HEK293 (cell line): ENCODE measurements around the gene PDE8B.

Experiments
- CTCF ChIA-PET: fragments of 350-600 bp; formaldehyde crosslinking; extraction: SDS; loops from one replicate; lab custom pipeline; 2021; ENCODE audit warnings: antibody characterized with exemption; lab: Yijun Ruan, JAX
- POLR2A ChIA-PET: fragments of 300-600 bp; formaldehyde crosslinking; extraction: SDS; loops from one replicate; lab custom pipeline; 2020; ENCODE audit warnings: antibody characterized with exemption, inconsistent platforms; lab: Yijun Ruan, JAX
- H3K27ac ChIP-seq: fragments of 200-500 bp; sonication (Bioruptor generic); 2 replicates; pipeline ENCODE4 v1.5.1; 2014; ENCODE audit warnings: low read depth, low read length, control low read depth, inconsistent platforms; ENCODE audit errors: extremely low read depth
- H3K36me3 ChIP-seq, 2 experiments: fragments of 200-500 bp in 1 of 2; sonication (Bioruptor generic) in 1 of 2; 1 replicate in 1 of 2; 2 replicates in 1 of 2; pipeline ENCODE4 v1.5.1; 2014 to 2017; ENCODE audit warnings: inconsistent platforms in 2 of 2, low read length in 2 of 2; ENCODE audit not compliant: control insufficient read depth in 2 of 2, insufficient read depth in 1 of 2
- H3K4me1 ChIP-seq: fragments of 200-500 bp; sonication (Bioruptor generic); 2 replicates; pipeline ENCODE4 v1.5.1; 2014; ENCODE audit warnings: mild to moderate bottlenecking, low read length, inconsistent platforms; ENCODE audit not compliant: control insufficient read depth, insufficient read depth
- H3K4me3 ChIP-seq: 2 replicates; pipeline ENCODE4 v1.5.1; 2011; ENCODE audit warnings: low read depth, mild to moderate bottlenecking, control low read depth, low read length, moderate library complexity
- H3K9me3 ChIP-seq: fragments of 200-500 bp; sonication (Bioruptor generic); 2 replicates; pipeline ENCODE4 v1.5.1; 2014; ENCODE audit warnings: low read depth, low read length, inconsistent platforms; ENCODE audit not compliant: control insufficient read depth, insufficient read depth
- BCL11A ChIP-seq: fragments of 450-650 bp; formaldehyde crosslinking; IDR thresholded peaks from 2 replicates; pipeline ENCODE4 v1.5.1; 2016; ENCODE audit warnings: low read depth, missing biosample characterization, missing genetic modification characterization
- ELK4 ChIP-seq: IDR thresholded peaks from 2 replicates; pipeline ENCODE4 v1.6.1; 2011; ENCODE audit warnings: mild to moderate bottlenecking, low read depth, low read length, borderline replicate concordance
- HOXD13 ChIP-seq: sonication (generic); formaldehyde crosslinking; IDR thresholded peaks from 2 replicates; pipeline ENCODE4 v1.8.0; 2022; ENCODE audit warnings: missing genetic modification reagents, borderline replicate concordance
- KLF16 ChIP-seq: fragments of 450-650 bp; formaldehyde crosslinking; IDR thresholded peaks from 2 replicates; pipeline ENCODE4 v1.5.1; 2017; ENCODE audit warnings: missing biosample characterization, missing genetic modification characterization
- SCRT1 ChIP-seq: fragments of 450-650 bp; formaldehyde crosslinking; IDR thresholded peaks from 2 replicates; pipeline ENCODE4 v1.5.1; 2016; ENCODE audit warnings: missing biosample characterization, missing genetic modification characterization, borderline replicate concordance
- SCRT2 ChIP-seq: fragments of 450-650 bp; formaldehyde crosslinking; IDR thresholded peaks from 2 replicates; pipeline ENCODE4 v1.5.1; 2016; ENCODE audit warnings: missing biosample characterization, missing genetic modification characterization
- YY1 ChIP-seq: fragments of 450-650 bp; formaldehyde crosslinking; IDR thresholded peaks from 2 replicates; pipeline ENCODE4 v1.5.1; 2018; ENCODE audit warnings: missing biosample characterization, missing genetic modification characterization
- ZBTB11 ChIP-seq: fragments of 450-650 bp; formaldehyde crosslinking; conservative IDR thresholded peaks from 2 replicates; pipeline ENCODE4 v1.5.1; 2016; ENCODE audit warnings: low read depth, missing biosample characterization, missing genetic modification characterization
- ZEB2 ChIP-seq: fragments of 450-650 bp; formaldehyde crosslinking; IDR thresholded peaks from 2 replicates; pipeline ENCODE4 v1.5.1; 2016; ENCODE audit warnings: missing biosample characterization, missing genetic modification characterization
- ZNF362 ChIP-seq: fragments of 450-650 bp; formaldehyde crosslinking; IDR thresholded peaks from 2 replicates; pipeline ENCODE4 v1.5.1; 2016; ENCODE audit warnings: missing biosample characterization, missing genetic modification characterization
- ZNF473 ChIP-seq: fragments of 450-650 bp; formaldehyde crosslinking; IDR thresholded peaks from 2 replicates; pipeline ENCODE4 v1.5.1; 2017; ENCODE audit warnings: missing biosample characterization, missing genetic modification characterization
- ZNF48 ChIP-seq: fragments of 450-650 bp; formaldehyde crosslinking; IDR thresholded peaks from 2 replicates; pipeline ENCODE4 v1.5.1; 2016; ENCODE audit warnings: missing biosample characterization, missing genetic modification characterization
- ZNF510 ChIP-seq: fragments of 450-650 bp; formaldehyde crosslinking; IDR thresholded peaks from 2 replicates; pipeline ENCODE4 v1.5.1; 2018; ENCODE audit warnings: mild to moderate bottlenecking, missing genetic modification characterization, missing biosample characterization; ENCODE audit not compliant: insufficient replicate concordance
- ZNF513 ChIP-seq: fragments of 450-650 bp; IDR thresholded peaks from 2 replicates; pipeline ENCODE4 v1.5.1; 2018; ENCODE audit warnings: missing biosample characterization, missing genetic modification characterization
- ZNF621 ChIP-seq: fragments of 450-650 bp; formaldehyde crosslinking; IDR thresholded peaks from 2 replicates; pipeline ENCODE4 v1.5.1; 2017; ENCODE audit warnings: missing biosample characterization, missing genetic modification characterization
- ZNF664 ChIP-seq: fragments of 450-650 bp; formaldehyde crosslinking; IDR thresholded peaks from 2 replicates; pipeline ENCODE4 v1.5.1; 2016; ENCODE audit warnings: missing biosample characterization, missing genetic modification characterization
- ZNF704 ChIP-seq: fragments of 450-650 bp; formaldehyde crosslinking; IDR thresholded peaks from 2 replicates; pipeline ENCODE4 v1.5.1; 2016; ENCODE audit warnings: missing biosample characterization, missing genetic modification characterization

PDE8B gene

GRCh38 chr5:77343165-77343564 is 132.7 kb downstream of the PDE8B start:
- POLR2A ChIA-PET = interaction anchor here (0.7 kb wide), 1 partner anchor 200 kb away, joined by 3 read pairs; no protein-coding TSS in a partner anchor
- H3K27ac ChIP-seq = no peak overlapping the region
- H3K4me3 ChIP-seq = no peak overlapping the region
- CTCF ChIA-PET = no interaction called here
- H3K36me3 ChIP-seq = no peaks in the 10 kb centered on the region
- peaks cover 8% of the 10 kb centered on the region; the same call in 1 of the 2 replicates for H3K4me1 ChIP-seq
- no peaks in the 10 kb centered on the region for H3K9me3 ChIP-seq
- TF ChIP-seq ZNF513 (no peak), ZNF664 (tag by site-specific recombination) (no peak), SCRT2 (peak; percentile 88), SCRT1 (peak; percentile 84)

GRCh38 chr5:77347435-77348098 is 137.1 kb downstream of the PDE8B start:
- TF ChIP-seq ZNF704 (tag by site-specific recombination) = no peak
- no peak for TF ChIP-seq ZNF621
- TF ChIP-seq KLF16 = no peak
- TF ChIP-seq ZBTB11 = no peak
- Histone ChIP-seq H3K36me3 (no peaks in the 10 kb centered on the region), H3K9me3 (no peaks in the 10 kb centered on the region), H3K27ac (no peak overlapping the region), H3K4me3 (no peak overlapping the region), H3K4me1 (no peaks in the 10 kb centered on the region)
- POLR2A ChIA-PET = no interaction called here
- CTCF ChIA-PET = no interaction called here

GRCh38 chr5:77353251-77353650 is 142.8 kb downstream of the PDE8B start:
- ChIA-PET POLR2A (no interaction called here), CTCF (no interaction called here)
- Histone ChIP-seq H3K4me1 (no peaks in the 10 kb centered on the region), H3K27ac (no peak overlapping the region), H3K36me3 (no peaks in the 10 kb centered on the region), H3K4me3 (no peak overlapping the region), H3K9me3 (no peaks in the 10 kb centered on the region)
- no peak for TF ChIP-seq ZNF362 (tag by site-specific recombination)
- no peak for TF ChIP-seq ELK4
- TF ChIP-seq ZNF48 (tag by site-specific recombination) = no peak
- TF ChIP-seq ZNF473 (tag by site-specific recombination) = no peak
- TF ChIP-seq BCL11A (tag by site-specific recombination) = no peak
- no peak for TF ChIP-seq ZEB2 (tag by site-specific recombination)
- no peak for TF ChIP-seq HOXD13
- no peak for TF ChIP-seq ZNF510 (tag by site-specific recombination)
- TF ChIP-seq YY1 (tag by site-specific recombination) = no peak
